Measurements from ENCODE around the gene UQCC5. TPM values are rescaled to one million over a fixed set of nuclear protein-coding genes. Genes with fewer than 3 reads are reported as not detected.

Gene UQCC5
- total and polyA plus RNA-seq, 2 donors from 2014 or later, result 26.8 to 135 TPM

DNA sequence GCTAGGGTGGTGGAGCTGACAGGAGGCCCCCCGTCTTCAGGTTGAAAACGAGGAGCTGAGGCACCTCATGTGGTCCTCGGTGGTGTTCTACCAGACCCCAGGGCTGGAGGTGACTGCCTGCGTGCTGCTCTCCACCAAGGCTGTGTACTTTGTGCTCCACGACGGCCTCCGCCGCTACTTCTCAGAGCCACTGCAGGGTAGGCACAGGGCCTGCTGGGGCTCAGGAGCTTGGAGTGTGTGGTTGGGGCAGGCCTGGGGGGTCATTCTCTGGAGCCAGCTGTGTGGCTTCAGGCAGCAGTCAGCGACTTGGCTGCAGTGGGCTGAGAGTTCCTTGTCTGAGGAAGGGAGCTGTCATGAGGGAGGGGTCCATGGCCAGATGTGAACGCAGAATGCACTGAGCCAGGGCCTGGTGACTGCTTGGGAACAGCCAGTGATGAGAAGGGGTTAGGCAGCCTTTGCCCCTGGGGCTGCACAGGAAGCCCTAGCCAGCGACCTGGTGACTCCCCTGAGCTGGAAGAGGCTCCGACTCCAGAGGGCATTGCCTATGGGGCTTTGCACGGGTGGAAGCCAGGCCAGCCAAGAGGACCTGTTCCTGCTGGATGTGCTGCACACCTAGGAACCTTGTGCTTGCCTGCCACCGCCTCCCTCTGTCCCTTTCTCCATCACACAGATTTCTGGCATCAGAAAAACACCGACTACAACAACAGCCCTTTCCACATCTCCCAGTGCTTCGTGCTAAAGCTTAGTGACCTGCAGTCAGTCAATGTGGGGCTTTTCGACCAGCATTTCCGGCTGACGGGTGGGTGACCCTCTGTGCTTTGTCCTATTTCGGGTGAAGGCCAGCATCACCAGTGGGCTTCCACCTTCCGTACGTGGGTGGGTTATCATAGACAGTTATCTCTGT is 46.1 kb upstream of the UQCC5 start:
- peaks cover 0 to 56% (median 27%) of the 10 kb centered on the region in 3 donors for H3K36me3 ChIP-seq (ENCODE audit: control insufficient read depth in 2 of 3, insufficient read depth in 3 of 3, low read length in 3 of 3)
- H3K9ac ChIP-seq (ENCODE audit: low read length in 3 of 3), result no peak overlapping the region
- H3K27ac ChIP-seq (ENCODE audit: low read depth in 2 of 2, low read length in 2 of 2), result peak overlapping the region in 1 of 2 donors; percentile 78
- H3K9me3 ChIP-seq (ENCODE audit: control insufficient read depth in 2 of 3, insufficient read depth in 1 of 3, low read length in 3 of 3), result no peaks in the 10 kb centered on the region
- H3K4me3 ChIP-seq (ENCODE audit: low read length in 3 of 3), result no peak overlapping the region
- FAIRE-seq (no peak), DNase-seq (no peak)
- intact Hi-C loops (cut with DNase I), result no loop called here
- TF ChIP-seq, protein P1, sequence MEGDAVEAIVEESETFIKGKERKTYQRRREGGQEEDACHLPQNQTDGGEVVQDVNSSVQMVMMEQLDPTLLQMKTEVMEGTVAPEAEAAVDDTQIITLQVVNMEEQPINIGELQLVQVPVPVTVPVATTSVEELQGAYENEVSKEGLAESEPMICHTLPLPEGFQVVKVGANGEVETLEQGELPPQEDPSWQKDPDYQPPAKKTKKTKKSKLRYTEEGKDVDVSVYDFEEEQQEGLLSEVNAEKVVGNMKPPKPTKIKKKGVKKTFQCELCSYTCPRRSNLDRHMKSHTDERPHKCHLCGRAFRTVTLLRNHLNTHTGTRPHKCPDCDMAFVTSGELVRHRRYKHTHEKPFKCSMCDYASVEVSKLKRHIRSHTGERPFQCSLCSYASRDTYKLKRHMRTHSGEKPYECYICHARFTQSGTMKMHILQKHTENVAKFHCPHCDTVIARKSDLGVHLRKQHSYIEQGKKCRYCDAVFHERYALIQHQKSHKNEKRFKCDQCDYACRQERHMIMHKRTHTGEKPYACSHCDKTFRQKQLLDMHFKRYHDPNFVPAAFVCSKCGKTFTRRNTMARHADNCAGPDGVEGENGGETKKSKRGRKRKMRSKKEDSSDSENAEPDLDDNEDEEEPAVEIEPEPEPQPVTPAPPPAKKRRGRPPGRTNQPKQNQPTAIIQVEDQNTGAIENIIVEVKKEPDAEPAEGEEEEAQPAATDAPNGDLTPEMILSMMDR (IDR thresholded peaks at IDR 0.05; ENCODE audit: borderline replicate concordance, extremely low read depth, insufficient read depth), result no peak
- peaks cover 0 to 20% (median 0%) of the 10 kb centered on the region in 3 donors for H3K4me1 ChIP-seq (ENCODE audit: control insufficient read depth in 2 of 3, insufficient read depth in 2 of 3, low read depth in 1 of 3, low read length in 3 of 3)
- H3K27me3 ChIP-seq (ENCODE audit: control insufficient read depth, insufficient read depth, low read length), result no peaks in the 10 kb centered on the region

- Histone ChIP-seq H3K4me3 (ENCODE audit: low read length in 3 of 3) (no peak overlapping the region), H3K36me3 (ENCODE audit: control insufficient read depth in 2 of 3, insufficient read depth in 3 of 3, low read length in 3 of 3) (peaks cover 0 to 56% (median 27%) of the 10 kb centered on the region in 3 donors), H3K9ac (ENCODE audit: low read length in 3 of 3) (no peak overlapping the region), H3K9me3 (ENCODE audit: control insufficient read depth in 2 of 3, insufficient read depth in 1 of 3, low read length in 3 of 3) (no peaks in the 10 kb centered on the region), H3K27me3 (ENCODE audit: control insufficient read depth, insufficient read depth, low read length) (no peaks in the 10 kb centered on the region), H3K27ac (ENCODE audit: low read depth in 2 of 2, low read length in 2 of 2) (peak overlapping the region; percentile 47 to 78), H3K4me1 (ENCODE audit: control insufficient read depth in 2 of 3, insufficient read depth in 2 of 3, low read depth in 1 of 3, low read length in 3 of 3) (peaks cover 0 to 20% (median 0%) of the 10 kb centered on the region in 3 donors)
- intact Hi-C loops (cut with DNase I), result no loop called here
- FAIRE-seq (no peak), DNase-seq (peak in 1 of 5 donors; percentile 37)
- TF ChIP-seq, protein P1 (IDR thresholded peaks at IDR 0.05; ENCODE audit: borderline replicate concordance, extremely low read depth, insufficient read depth), result no peak
Observed at GRCh38 chr3:52490939-52491526, 45.4 kb upstream of the UQCC5 start.

- H3K4me3 ChIP-seq (ENCODE audit: low read length in 3 of 3), result no peak overlapping the region
- H3K36me3 ChIP-seq (ENCODE audit: control insufficient read depth in 2 of 3, insufficient read depth in 3 of 3, low read length in 3 of 3), result peaks cover 0 to 50% (median 27%) of the 10 kb centered on the region in 3 donors
- peaks cover 0 to 23% (median 0%) of the 10 kb centered on the region in 3 donors for H3K4me1 ChIP-seq (ENCODE audit: control insufficient read depth in 2 of 3, insufficient read depth in 2 of 3, low read depth in 1 of 3, low read length in 3 of 3)
- H3K9me3 ChIP-seq (ENCODE audit: control insufficient read depth in 2 of 3, insufficient read depth in 1 of 3, low read length in 3 of 3), result no peaks in the 10 kb centered on the region
- no peak overlapping the region for H3K27ac ChIP-seq (ENCODE audit: low read depth in 2 of 2, low read length in 2 of 2)
- no peak overlapping the region for H3K9ac ChIP-seq (ENCODE audit: low read length in 3 of 3)
- FAIRE-seq (no peak), DNase-seq (no peak)
- TF ChIP-seq, protein P1 (IDR thresholded peaks at IDR 0.05; ENCODE audit: borderline replicate concordance, extremely low read depth, insufficient read depth), result no peak
- intact Hi-C loops (cut with DNase I), result no loop called here
- no peaks in the 10 kb centered on the region for H3K27me3 ChIP-seq (ENCODE audit: control insufficient read depth, insufficient read depth, low read length)
Observed at GRCh38 chr3:52492059-52492458, 44.3 kb upstream of the UQCC5 start.
